ENCODE data around the gene UBE2M. TPM values are rescaled to one million over a fixed set of nuclear protein-coding genes. Genes with fewer than 3 reads are reported as not detected.

Gene UBE2M
- total RNA-seq, 1 donor from 2014 or later = 80.4 TPM

- peaks cover 24% of the 10 kb centered on the region for H3K4me1 Mint-ChIP-seq (ENCODE audit: low read depth)
- peak overlapping the region; percentile 61 for H3K4me3 Mint-ChIP-seq (ENCODE audit: low read depth)
- DNase-seq (ENCODE audit: low spot score, unreplicated experiment) = no peak
- H3K27me3 Mint-ChIP-seq = no peaks in the 10 kb centered on the region
- H3K36me3 Mint-ChIP-seq (ENCODE audit: insufficient read depth) = no peaks in the 10 kb centered on the region
- no peak for TF ChIP-seq CTCF (IDR thresholded peaks at IDR 0.05; ENCODE audit: unreplicated experiment)
- H3K9me3 Mint-ChIP-seq (ENCODE audit: low read depth) = no peaks in the 10 kb centered on the region
- H3K27ac Mint-ChIP-seq = peak overlapping the region; percentile 96
Measured at GRCh38 chr19:58521651-58522050, 36.8 kb downstream of the UBE2M start.

GRCh38 chr19:58520257-58520599, 38.2 kb downstream of the UBE2M start:
- Mint-ChIP-seq H3K36me3 (ENCODE audit: insufficient read depth) (peaks cover 3% of the 10 kb centered on the region), H3K4me3 (ENCODE audit: low read depth) (peak overlapping the region; percentile 97), H3K4me1 (ENCODE audit: low read depth) (peaks cover 29% of the 10 kb centered on the region), H3K27me3 (no peaks in the 10 kb centered on the region), H3K9me3 (ENCODE audit: low read depth) (no peaks in the 10 kb centered on the region), H3K27ac (peak overlapping the region; percentile 99)
- no peak for TF ChIP-seq CTCF (IDR thresholded peaks at IDR 0.05; ENCODE audit: unreplicated experiment)
- DNase-seq (ENCODE audit: low spot score, unreplicated experiment) = no peak

GRCh38 chr19:58519355-58520256, 38.8 kb downstream of the UBE2M start, which contains the start of gene ZBTB45:
Gene ZBTB45, minus strand, starts transcription at chr19:58519810. Its CDS starts 2,137 bp downstream, at chr19:58517673.
- peak; percentile 89 for DNase-seq (ENCODE audit: low spot score, unreplicated experiment)
- Mint-ChIP-seq H3K27ac (peak within 1 kb of the TSS; percentile 99), H3K27me3 (no peaks in the 10 kb centered on the region), H3K4me1 (ENCODE audit: low read depth) (peaks cover 31% of the 10 kb centered on the region), H3K36me3 (ENCODE audit: insufficient read depth) (peaks cover 3% of the 10 kb centered on the region), H3K4me3 (ENCODE audit: low read depth) (peak within 1 kb of the TSS; percentile 97), H3K9me3 (ENCODE audit: low read depth) (no peaks in the 10 kb centered on the region)
- peak; percentile 56 for TF ChIP-seq CTCF (IDR thresholded peaks at IDR 0.05; ENCODE audit: unreplicated experiment)

GRCh38 chr19:58519087-58519354, 39.4 kb downstream of the UBE2M start:
- peaks cover 3% of the 10 kb centered on the region for H3K36me3 Mint-ChIP-seq (ENCODE audit: insufficient read depth)
- H3K4me3 Mint-ChIP-seq (ENCODE audit: low read depth) = peak overlapping the region; percentile 97
- H3K4me1 Mint-ChIP-seq (ENCODE audit: low read depth) = peaks cover 32% of the 10 kb centered on the region
- peak; percentile 62 for TF ChIP-seq CTCF (IDR thresholded peaks at IDR 0.05; ENCODE audit: unreplicated experiment)
- H3K9me3 Mint-ChIP-seq (ENCODE audit: low read depth) = no peaks in the 10 kb centered on the region
- H3K27ac Mint-ChIP-seq = peak overlapping the region; percentile 99
- DNase-seq (ENCODE audit: low spot score, unreplicated experiment) = peak; percentile 51
- no peaks in the 10 kb centered on the region for H3K27me3 Mint-ChIP-seq

GRCh38 chr19:58518256-58519086, 39.9 kb downstream of the UBE2M start:
- Mint-ChIP-seq H3K27ac (peak overlapping the region; percentile 99), H3K4me1 (ENCODE audit: low read depth) (peaks cover 33% of the 10 kb centered on the region), H3K27me3 (no peaks in the 10 kb centered on the region), H3K4me3 (ENCODE audit: low read depth) (peak overlapping the region; percentile 97), H3K36me3 (ENCODE audit: insufficient read depth) (peaks cover 3% of the 10 kb centered on the region), H3K9me3 (ENCODE audit: low read depth) (no peaks in the 10 kb centered on the region)
- no peak for TF ChIP-seq CTCF (IDR thresholded peaks at IDR 0.05; ENCODE audit: unreplicated experiment)
- no peak for DNase-seq (ENCODE audit: low spot score, unreplicated experiment)

Data from progenitor cell of endocrine pancreas (in vitro differentiated cells).